Keratinocyte (primary cell): ENCODE measurements around the gene COX8A.

Experiments used
- EZH2 ChIP-seq: IDR thresholded peaks from one replicate; pipeline ENCODE4 v1.6.1; 2012; ENCODE audit warnings: inconsistent platforms, mild to moderate bottlenecking, low read length, moderate library complexity
- TF ChIP-seq, protein P1 (sequence below), 3 experiments: IDR thresholded peaks in 1 of 3; conservative IDR thresholded peaks in 1 of 3; optimal IDR thresholded peaks in 1 of 3; 2 replicates in 2 of 3; 3 replicates in 1 of 3; pipeline versions ENCODE3 to v1.5.1; 2011; ENCODE audit warnings: low read length in 3 of 3, mild to moderate bottlenecking in 3 of 3, moderate library complexity in 2 of 3, control low read depth in 1 of 3, inconsistent platforms in 1 of 3; ENCODE audit not compliant: insufficient read depth in 2 of 3; ENCODE audit errors: extremely low read depth in 1 of 3

DNA sequence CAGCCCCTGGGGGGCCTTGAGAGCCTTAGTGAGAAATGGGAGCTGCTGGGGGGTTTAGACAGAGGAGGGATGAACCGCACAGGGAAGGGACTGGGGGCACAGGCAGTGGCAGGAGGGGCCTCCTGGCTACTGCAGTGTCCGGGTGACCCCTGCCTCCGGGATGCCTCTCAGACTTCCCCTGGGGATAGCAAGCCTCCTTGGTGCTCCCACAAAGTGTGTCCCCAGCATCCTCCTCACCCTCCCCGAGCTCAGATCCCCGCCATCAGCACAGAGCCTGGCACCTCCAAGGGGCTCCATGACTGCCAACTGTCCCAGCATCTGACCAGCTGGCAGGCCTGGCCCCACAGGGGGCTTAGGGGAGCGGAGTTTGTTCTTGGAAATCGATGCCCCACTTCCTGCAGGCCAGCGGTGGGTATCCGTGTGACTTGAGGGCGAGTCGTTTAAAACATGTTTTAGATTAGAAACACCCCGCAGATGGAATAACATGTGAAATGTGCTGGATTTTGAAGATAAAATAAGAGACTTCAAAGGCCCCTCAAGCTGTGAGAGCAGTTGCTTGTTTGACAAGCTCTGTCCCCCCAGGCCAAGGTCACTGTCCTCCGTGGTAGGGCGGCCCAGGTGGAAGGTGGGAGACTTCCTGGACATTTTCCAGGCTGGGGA is 47.8 kb downstream of the COX8A start:
- TF ChIP-seq, protein P1, sequence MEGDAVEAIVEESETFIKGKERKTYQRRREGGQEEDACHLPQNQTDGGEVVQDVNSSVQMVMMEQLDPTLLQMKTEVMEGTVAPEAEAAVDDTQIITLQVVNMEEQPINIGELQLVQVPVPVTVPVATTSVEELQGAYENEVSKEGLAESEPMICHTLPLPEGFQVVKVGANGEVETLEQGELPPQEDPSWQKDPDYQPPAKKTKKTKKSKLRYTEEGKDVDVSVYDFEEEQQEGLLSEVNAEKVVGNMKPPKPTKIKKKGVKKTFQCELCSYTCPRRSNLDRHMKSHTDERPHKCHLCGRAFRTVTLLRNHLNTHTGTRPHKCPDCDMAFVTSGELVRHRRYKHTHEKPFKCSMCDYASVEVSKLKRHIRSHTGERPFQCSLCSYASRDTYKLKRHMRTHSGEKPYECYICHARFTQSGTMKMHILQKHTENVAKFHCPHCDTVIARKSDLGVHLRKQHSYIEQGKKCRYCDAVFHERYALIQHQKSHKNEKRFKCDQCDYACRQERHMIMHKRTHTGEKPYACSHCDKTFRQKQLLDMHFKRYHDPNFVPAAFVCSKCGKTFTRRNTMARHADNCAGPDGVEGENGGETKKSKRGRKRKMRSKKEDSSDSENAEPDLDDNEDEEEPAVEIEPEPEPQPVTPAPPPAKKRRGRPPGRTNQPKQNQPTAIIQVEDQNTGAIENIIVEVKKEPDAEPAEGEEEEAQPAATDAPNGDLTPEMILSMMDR (optimal IDR thresholded peaks at IDR 0.05 in 1 of 3, IDR thresholded peaks at IDR 0.05 in 1 of 3, conservative IDR thresholded peaks at IDR 0.05 in 1 of 3; ENCODE audit: extremely low read depth in 1 of 3, insufficient read depth in 2 of 3, low read length in 3 of 3), result no peak
- TF ChIP-seq EZH2, result no peak
